Activated CD4-positive, alpha-beta memory T cell treated with anti-CD3 and anti-CD28 coated beads for 36 hours (primary cell): ENCODE results near the gene DPH1. TPM values are rescaled to one million over a fixed set of nuclear protein-coding genes. Genes with fewer than 3 reads are reported as not detected.
"Not testable (repeated sequence)": the region's sequence is repeated elsewhere in the genome, so short reads cannot be mapped to it uniquely, and the experiment has no call there.

ENCODE experiments used
- CTCF ChIA-PET: fragments of 350-600 bp; sonication (Branson Sonifier 250); formaldehyde crosslinking; loops from one replicate; lab custom pipeline; 2021; ENCODE audit warnings: antibody characterized with exemption, inconsistent platforms; lab: Charles Lee
- POLR2A ChIA-PET: fragments of 350-600 bp; sonication (Branson Sonifier 250); formaldehyde crosslinking; loops from one replicate; lab custom pipeline; 2021; ENCODE audit warnings: antibody characterized with exemption; lab: Charles Lee
- DNase-seq: peaks from one replicate; pipeline ENCODE4 v3.0.0-alpha.2; 2020
- H3K27ac Mint-ChIP-seq: one replicate; pipeline ENCODE4 v1.8.0; 2021; ENCODE audit warnings: mixed read lengths
- H3K27me3 Mint-ChIP-seq: one replicate; pipeline ENCODE4 v1.8.0; 2021; ENCODE audit warnings: mixed read lengths
- H3K36me3 Mint-ChIP-seq: one replicate; pipeline ENCODE4 v1.8.0; 2021; ENCODE audit warnings: mixed read lengths
- H3K4me1 Mint-ChIP-seq: one replicate; pipeline ENCODE4 v1.8.0; 2021; ENCODE audit warnings: low read depth, mixed read lengths
- H3K4me3 Mint-ChIP-seq: one replicate; pipeline ENCODE4 v1.8.0; 2021; ENCODE audit warnings: mild to moderate bottlenecking, mixed read lengths
- H3K9me3 Mint-ChIP-seq: one replicate; pipeline ENCODE4 v1.8.0; 2021; ENCODE audit warnings: mixed read lengths
- intact Hi-C: fragments of 100-400 bp; cut with micrococcal nuclease; formaldehyde crosslinking; loops from one replicate; pipeline ENCODE4 v1.15.1; 2023
- total RNA-seq, 2 experiments: library from RNA; stranded (reverse); gene quantifications; one replicate each; pipeline ENCODE4 v1.2.3, GENCODE V29; 2021

The DPH1 gene
- total RNA-seq: 10 to 100 TPM; 29.4 to 31.1 TPM

DNA sequence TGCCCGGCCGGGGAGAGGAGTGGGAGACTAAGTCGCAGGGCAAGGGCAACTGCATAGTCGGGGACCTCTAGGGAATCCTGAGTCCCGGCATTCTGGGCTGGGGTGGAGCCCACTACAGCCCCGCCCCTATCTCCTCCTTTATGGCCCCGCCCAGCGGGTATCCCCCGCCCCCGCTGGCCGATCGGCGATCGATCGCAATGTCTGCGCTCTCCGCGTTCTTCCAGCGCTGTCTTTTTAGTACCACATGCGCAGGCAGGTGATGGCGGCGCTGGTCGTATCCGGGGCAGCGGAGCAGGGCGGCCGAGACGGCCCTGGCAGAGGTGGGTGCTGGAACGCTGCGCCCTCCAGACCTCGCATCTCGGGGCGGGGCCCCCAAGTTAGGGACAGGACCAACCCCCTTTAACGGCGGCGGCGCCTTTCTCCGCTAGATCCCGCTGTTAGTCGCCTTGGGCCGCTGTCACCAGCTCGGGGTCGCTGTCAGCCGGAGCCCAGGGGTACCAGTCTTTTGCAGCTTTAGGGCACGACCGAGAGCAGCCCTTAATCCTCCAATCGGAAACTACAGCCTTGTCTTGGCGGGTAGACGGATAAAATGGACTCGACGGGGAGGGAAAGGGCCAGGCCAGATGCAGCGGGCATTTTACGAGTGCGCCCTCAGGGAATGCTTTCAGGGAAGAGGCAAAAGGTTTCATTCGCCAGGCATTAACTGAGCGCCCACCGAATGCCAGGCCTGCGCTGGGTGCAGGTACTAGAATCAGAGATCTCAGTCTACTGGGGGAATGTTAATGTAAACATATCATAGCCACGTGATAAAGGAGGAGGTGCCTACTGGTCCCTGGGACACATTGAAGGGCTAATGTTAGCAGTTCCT is at the start of gene DPH1:
Gene DPH1 (plus strand): TSS at position 243 of the 868 bp plus-strand sequence. CDS start 17 bp downstream, at position 260.
- CTCF ChIA-PET: interaction anchor here (1.3 to 1.8 kb wide), 2 partner anchors 160 to 313 kb away, joined by 3 to 4 read pairs; no protein-coding TSS in a partner anchor
- POLR2A ChIA-PET: no interaction called here
- peak within 1 kb of the TSS; percentile 67 for H3K27ac Mint-ChIP-seq
- no peaks in the 10 kb centered on the region for H3K36me3 Mint-ChIP-seq
- peaks cover 15% of the 10 kb centered on the region for H3K4me1 Mint-ChIP-seq
- H3K27me3 Mint-ChIP-seq: peaks cover 22% of the 10 kb centered on the region
- H3K4me3 Mint-ChIP-seq: peak within 1 kb of the TSS; percentile 95
- DNase-seq: peak; percentile 92
- no peaks in the 10 kb centered on the region for H3K9me3 Mint-ChIP-seq
- intact Hi-C loops: loop anchor here (1.0 to 10.0 kb wide), 4 partner anchors 11 to 385 kb away; partner anchors contain the start of genes RILP and SCARF1

DNA sequence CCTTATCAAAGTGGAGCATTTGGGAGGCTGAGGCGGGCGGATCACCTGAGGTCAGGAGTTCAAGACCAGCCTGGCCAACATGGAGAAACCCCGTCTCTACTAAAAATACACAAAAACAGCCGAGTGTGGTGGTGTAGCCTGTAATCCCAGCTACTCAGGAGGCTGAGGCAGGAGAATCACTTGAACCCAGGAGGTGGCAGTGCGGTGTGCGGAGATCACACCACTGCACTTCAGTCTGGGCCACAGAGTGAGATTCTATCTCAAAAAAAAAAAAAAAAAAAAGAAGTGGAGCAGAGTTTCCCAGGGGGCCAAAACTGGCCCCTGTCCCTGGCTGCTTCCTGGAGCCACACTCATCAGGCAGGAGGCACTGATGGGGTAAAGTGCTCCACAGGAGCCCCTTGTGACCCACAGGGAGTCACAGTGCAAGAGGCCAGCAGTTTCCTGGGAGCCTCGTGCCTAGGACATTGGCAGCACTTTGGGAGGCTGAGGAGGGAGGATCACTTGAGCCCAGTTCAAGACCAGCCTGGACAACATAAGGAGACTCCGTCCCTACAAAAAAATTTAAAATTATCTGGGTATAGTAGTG is 49.2 kb upstream of the DPH1 start:
- Mint-ChIP-seq H3K36me3 (no peaks in the 10 kb centered on the region), H3K9me3 (no peaks in the 10 kb centered on the region), H3K27ac (no peak overlapping the region), H3K27me3 (peaks cover 4% of the 10 kb centered on the region), H3K4me1 (peaks cover 7% of the 10 kb centered on the region), H3K4me3 (no peak overlapping the region)
- POLR2A ChIA-PET: no interaction called here
- intact Hi-C loops: no loop called here
- CTCF ChIA-PET: no interaction called here
- no peak for DNase-seq

DNA sequence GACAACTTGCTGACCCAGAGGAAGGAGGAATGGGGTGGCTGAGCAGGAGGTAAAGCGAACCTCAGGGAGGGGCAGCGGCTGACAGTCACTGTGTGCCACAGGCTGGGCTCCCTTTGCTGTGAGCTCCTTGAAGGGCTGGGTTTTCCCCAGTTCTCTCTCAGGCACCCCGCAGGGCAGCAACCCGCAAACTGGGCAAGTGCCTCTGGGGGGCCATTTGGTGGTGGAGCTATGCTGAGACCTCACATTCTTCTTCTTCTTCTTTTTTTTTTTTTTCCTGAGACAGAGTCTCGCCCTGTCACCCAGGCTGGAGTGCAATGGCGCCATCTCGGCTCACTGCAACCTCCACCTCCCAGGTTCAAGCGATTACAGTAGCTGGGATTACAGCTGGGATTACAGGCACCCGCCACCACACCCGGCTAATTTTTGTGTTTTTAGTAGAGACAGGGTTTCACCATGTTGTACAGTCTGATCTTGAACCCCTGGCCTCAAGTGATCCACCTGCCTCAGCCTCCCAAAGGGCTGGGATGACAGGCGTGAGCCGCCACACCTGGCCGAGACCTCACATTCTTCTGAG is 47.1 kb upstream of the DPH1 start:
- DNase-seq, H3K36me3 Mint-ChIP-seq, CTCF ChIA-PET, H3K27ac Mint-ChIP-seq, H3K4me1 Mint-ChIP-seq, H3K9me3 Mint-ChIP-seq, intact Hi-C loops, POLR2A ChIA-PET, H3K4me3 Mint-ChIP-seq, H3K27me3 Mint-ChIP-seq: not testable (repeated sequence)

DNA sequence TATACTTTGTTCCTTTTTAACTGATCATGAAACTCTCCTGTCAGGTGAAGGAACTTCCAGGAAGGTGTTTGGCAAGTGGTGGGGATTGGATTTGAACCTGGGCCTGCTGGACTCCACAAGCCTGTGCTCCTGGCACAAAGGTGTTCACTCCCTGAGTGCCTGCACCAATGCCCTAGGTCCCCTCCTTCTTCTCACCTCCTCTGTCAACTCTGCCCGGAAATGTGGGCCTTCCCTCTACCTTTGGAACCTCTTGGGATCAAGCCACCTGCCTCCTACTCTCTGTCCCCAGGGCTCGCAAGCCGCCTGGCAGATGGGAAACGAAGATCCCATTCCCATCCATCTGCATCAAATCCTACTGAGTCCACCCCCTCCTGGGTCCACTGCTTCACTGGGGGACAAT is 44.9 kb upstream of the DPH1 start:
- H3K4me3 Mint-ChIP-seq: no peak overlapping the region
- POLR2A ChIA-PET: no interaction called here
- H3K9me3 Mint-ChIP-seq: no peaks in the 10 kb centered on the region
- intact Hi-C loops: no loop called here
- no peaks in the 10 kb centered on the region for H3K27me3 Mint-ChIP-seq
- CTCF ChIA-PET: no interaction called here
- no peak for DNase-seq
- no peak overlapping the region for H3K27ac Mint-ChIP-seq
- no peaks in the 10 kb centered on the region for H3K4me1 Mint-ChIP-seq
- no peaks in the 10 kb centered on the region for H3K36me3 Mint-ChIP-seq

DNA sequence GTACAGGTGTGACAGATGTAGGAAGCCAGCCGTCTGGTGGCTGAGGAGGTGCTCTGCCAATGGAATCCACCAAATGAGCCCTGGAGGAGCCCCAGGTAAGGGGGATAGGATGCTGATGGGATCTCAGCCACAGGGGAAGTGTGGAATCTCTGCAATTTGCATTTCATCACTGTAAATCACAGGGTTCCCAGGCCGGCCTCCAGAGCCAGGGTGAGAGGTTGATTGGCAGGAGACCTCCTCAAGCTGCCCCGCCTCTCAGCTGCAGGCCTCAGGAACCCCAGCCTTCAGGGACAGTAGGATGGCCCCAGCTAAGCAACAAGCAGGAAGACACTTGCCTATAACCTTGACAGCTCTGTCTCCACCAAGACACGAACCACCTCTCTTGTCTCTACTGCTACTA is 44.3 kb upstream of the DPH1 start:
- ChIA-PET POLR2A (no interaction called here), CTCF (no interaction called here)
- Mint-ChIP-seq H3K4me3 (no peak overlapping the region), H3K27ac (no peak overlapping the region), H3K9me3 (no peaks in the 10 kb centered on the region), H3K36me3 (no peaks in the 10 kb centered on the region), H3K4me1 (no peaks in the 10 kb centered on the region), H3K27me3 (no peaks in the 10 kb centered on the region)
- intact Hi-C loops: no loop called here
- no peak for DNase-seq

DNA sequence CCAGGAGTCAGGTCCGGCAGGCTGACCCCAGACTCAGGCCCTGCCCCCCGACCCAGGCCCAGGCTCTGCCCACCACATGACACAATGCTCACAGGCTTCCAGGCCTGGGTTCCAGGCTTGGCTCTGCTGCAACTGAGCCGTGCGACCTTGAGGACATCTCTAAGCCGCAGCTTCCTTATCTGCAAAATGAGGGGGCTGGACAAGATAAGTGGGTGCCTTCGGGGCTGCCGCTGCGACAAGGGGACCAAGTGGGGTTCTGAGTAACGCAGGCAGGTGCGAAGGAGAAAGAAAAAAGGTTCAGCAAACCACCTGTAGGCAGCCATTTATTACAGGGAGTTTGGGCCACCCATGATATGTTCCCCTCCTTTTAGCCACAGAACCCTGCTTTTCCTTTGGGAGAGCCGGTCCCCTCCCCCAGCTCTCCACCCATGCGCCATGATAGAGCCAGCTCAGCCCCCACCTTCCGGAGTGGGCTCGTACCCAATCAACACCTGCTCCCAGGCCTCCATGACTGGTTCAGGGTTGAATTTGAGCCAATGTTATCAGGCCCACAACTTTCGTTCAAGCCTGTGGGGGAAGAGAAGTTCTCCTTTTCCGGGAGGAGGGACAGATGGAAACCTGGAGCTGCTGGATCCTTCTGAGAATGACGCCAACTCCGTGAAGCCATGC is 43.0 kb upstream of the DPH1 start:
- CTCF ChIA-PET: no interaction called here
- no peak for DNase-seq
- H3K27ac Mint-ChIP-seq: no peak overlapping the region
- POLR2A ChIA-PET: no interaction called here
- H3K27me3 Mint-ChIP-seq: peaks cover 2% of the 10 kb centered on the region
- H3K4me1 Mint-ChIP-seq: no peaks in the 10 kb centered on the region
- no peak overlapping the region for H3K4me3 Mint-ChIP-seq
- intact Hi-C loops: no loop called here
- no peaks in the 10 kb centered on the region for H3K36me3 Mint-ChIP-seq
- H3K9me3 Mint-ChIP-seq: no peaks in the 10 kb centered on the region

DNA sequence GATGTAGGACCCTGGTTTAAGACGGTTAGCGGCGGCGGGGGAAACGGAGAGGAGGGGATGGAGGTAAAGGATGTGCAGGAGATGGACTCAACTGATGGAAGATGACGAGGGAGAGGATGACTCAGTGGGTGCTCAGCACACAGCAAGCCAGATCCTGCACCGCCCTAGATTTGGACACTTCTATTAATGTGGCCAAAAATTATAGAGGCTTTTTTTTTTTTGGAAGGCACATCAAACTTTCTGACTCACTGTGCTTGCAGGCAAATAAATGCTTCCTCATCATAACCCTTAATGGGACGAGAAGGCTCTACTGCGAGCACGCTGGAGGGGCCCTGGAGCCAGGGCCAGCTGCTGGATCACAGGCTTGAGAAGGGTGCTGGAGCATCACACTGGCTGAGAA is 40.8 kb upstream of the DPH1 start:
- no peak overlapping the region for H3K4me3 Mint-ChIP-seq
- ChIA-PET POLR2A (no interaction called here), CTCF (no interaction called here)
- no peaks in the 10 kb centered on the region for H3K4me1 Mint-ChIP-seq
- intact Hi-C loops: no loop called here
- H3K36me3 Mint-ChIP-seq: no peaks in the 10 kb centered on the region
- no peak overlapping the region for H3K27ac Mint-ChIP-seq
- no peak for DNase-seq
- peaks cover 2% of the 10 kb centered on the region for H3K27me3 Mint-ChIP-seq
- H3K9me3 Mint-ChIP-seq: no peaks in the 10 kb centered on the region

DNA sequence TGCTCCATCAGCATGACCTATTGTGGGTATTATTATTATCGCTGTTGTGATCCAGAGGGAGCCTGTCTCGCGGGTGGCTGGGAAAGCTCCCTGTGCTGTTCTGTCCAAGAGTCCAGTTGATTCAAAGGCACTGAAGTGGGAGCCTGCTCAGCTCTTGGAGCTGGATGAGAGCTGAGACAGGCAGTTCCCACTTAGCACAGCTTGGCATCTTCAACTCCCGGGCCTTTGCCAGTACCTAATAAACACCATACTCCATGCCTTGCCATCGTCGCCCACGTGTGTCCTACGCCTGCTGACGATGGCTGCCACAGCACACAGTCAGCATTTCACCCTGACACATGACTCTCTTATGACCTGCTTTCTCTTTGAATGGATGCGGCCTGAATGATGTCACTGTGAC is 37.4 kb upstream of the DPH1 start:
- intact Hi-C loops: no loop called here
- H3K4me3 Mint-ChIP-seq: no peak overlapping the region
- POLR2A ChIA-PET: no interaction called here
- H3K27me3 Mint-ChIP-seq: peaks cover 8% of the 10 kb centered on the region
- DNase-seq: no peak
- H3K27ac Mint-ChIP-seq: no peak overlapping the region
- H3K9me3 Mint-ChIP-seq: no peaks in the 10 kb centered on the region
- CTCF ChIA-PET: no interaction called here
- H3K4me1 Mint-ChIP-seq: no peaks in the 10 kb centered on the region
- H3K36me3 Mint-ChIP-seq: no peaks in the 10 kb centered on the region

DNA sequence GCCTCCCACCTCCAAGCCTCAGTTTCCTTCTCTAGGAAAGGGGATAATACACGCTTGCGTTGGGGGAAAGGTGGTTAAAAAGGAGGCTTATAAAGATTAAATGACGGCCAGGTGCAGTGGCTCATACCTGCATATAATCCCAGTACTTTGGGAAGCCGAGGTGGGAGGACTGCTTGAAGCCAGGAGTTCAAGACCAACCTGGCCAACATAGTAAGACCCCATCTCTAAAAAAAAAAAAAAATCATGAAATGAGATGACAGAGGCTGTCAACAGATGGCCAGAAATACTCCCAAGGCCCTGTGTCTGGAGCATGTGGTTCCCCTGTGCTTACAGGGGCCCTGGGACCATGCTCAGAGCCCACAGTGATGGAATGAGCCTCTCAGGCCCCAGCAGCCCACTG is 35.2 kb upstream of the DPH1 start:
- intact Hi-C loops: no loop called here
- Mint-ChIP-seq H3K27me3 (peaks cover 17% of the 10 kb centered on the region), H3K27ac (no peak overlapping the region), H3K9me3 (no peaks in the 10 kb centered on the region), H3K4me3 (no peak overlapping the region), H3K36me3 (no peaks in the 10 kb centered on the region), H3K4me1 (peaks cover 2% of the 10 kb centered on the region)
- CTCF ChIA-PET: no interaction called here
- POLR2A ChIA-PET: no interaction called here
- no peak for DNase-seq

DNA sequence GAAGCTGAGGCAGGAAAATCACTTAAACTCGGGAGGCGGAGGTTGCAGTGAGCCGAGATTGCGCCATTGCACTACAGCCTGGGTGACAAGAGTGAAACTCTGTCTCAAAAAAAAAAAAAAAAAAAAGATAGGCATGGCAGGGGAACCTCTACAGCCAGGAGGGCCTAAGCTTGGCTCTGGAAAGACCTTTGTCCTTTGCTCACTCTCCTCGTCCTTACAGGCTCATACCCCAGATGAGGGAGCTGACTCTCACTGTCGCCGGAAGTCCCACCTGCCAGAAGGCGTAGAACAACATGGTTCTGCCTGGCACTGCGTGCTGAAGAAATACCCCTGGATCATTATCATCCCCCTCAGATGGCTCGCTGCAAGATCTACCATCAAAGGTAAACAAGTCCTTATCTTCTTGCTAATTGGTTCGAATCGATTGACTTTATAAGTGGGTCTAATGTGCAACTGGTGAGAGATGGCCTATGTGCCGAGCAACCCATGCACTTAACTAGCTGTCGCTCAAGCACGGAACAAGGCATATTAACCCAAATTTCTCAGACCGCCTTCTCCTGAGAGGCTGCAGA is 34.5 kb upstream of the DPH1 start:
- intact Hi-C loops: no loop called here
- CTCF ChIA-PET: no interaction called here
- H3K4me3 Mint-ChIP-seq: no peak overlapping the region

DNA sequence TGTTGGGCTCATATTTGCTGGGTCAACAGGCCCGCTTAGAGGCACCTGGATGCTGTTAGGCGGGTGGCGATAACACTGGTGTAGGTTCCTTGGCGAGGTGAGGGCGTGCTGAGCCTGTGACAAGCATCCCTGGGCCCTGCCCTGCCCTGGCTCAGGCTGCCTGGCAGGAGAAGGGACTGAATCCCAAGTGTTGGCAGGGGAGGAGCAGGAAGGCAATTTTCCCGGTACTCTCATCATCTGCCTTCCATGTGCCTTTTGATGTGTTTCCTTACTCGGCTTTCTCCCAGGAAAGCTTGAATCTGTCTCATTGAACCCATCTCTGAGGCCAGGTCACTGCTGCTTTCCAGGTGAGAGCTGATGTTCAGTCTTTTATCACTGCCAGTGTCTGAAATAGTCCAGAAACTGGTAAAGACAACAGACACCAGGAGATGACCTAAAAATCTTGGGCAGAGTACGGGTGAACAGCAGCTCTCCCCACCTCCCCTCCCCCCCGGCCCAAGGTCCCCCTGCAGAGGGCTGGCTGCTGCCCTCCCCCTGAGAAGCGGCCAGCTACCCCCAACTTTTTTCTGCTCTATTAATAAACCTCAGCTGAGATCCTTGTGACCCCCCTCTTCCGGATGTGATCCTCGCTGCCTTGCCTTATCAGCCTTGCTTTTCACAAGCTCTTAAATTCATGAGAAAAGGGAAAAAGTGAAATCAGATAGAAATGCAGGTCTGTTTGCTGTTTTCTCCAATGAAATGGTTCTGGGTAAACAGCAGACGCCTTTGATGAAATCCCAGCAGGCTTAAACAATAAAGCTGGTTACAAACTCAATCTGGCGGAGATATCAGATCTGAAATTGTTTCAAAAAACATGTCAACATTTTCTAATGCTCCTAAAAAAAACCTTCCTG is 33.8 kb upstream of the DPH1 start:
- Mint-ChIP-seq H3K9me3 (no peaks in the 10 kb centered on the region), H3K4me1 (peaks cover 2% of the 10 kb centered on the region), H3K36me3 (no peaks in the 10 kb centered on the region), H3K27me3 (peaks cover 21% of the 10 kb centered on the region), H3K4me3 (no peak overlapping the region), H3K27ac (no peak overlapping the region)
- intact Hi-C loops: no loop called here
- ChIA-PET POLR2A (no interaction called here), CTCF (no interaction called here)
- DNase-seq: no peak

More for the DNA sequence above, 34.5 kb upstream of the DPH1 start:
- H3K27ac Mint-ChIP-seq: no peak overlapping the region
- H3K9me3 Mint-ChIP-seq: no peaks in the 10 kb centered on the region
- DNase-seq: no peak
- peaks cover 22% of the 10 kb centered on the region for H3K27me3 Mint-ChIP-seq
- POLR2A ChIA-PET: no interaction called here
- H3K36me3 Mint-ChIP-seq: no peaks in the 10 kb centered on the region
- peaks cover 2% of the 10 kb centered on the region for H3K4me1 Mint-ChIP-seq
